GM10266 (cell line): ENCODE measurements around the gene ZNF821.

ENCODE experiments used
- DNase-seq: peaks from one replicate; pipeline ENCODE4 v3.0.0; 2012; ENCODE audit errors: extremely low spot score
- TF ChIP-seq, protein P1 (sequence below): IDR thresholded peaks from 2 replicates; pipeline ENCODE4 v1.5.1; 2012; ENCODE audit warnings: mild to moderate bottlenecking, low read depth; ENCODE audit not compliant: control insufficient read depth, insufficient read depth; ENCODE audit errors: missing control alignments

ZNF821 gene

DNA sequence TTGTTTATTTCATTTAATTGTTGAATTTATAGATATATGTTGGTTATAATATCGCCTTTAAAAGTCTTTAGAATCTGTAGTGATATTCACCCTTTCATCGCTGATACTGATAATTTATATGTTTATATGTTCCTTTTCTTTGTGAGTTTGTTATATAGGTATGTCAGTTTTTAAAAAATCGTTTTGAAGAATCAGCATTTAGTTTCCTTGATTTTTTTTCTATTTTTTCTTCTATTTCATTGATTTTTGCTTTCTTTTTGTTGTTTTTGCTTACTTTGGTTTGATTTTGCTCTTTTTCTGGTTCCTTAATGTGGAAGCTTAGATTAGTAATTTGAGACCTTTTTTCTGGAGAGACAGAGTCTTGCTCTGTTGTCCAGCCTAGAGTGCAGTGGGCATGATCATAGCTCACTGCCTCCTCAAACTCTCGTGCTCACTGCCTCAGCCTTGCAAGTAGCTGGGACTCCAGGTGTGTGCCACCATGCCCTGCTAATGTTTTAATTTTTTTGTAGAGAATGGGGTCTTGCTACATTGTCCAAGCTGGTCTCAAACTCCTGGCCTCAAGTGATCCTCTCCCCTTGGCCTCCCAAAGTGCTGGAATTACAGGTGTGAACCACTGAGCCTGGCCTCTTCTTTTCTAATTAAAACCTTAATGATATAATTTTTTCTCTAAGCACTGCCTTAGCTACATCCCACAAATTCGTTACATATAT is 18.8 kb upstream of the ZNF821 start:
- TF ChIP-seq, protein P1, sequence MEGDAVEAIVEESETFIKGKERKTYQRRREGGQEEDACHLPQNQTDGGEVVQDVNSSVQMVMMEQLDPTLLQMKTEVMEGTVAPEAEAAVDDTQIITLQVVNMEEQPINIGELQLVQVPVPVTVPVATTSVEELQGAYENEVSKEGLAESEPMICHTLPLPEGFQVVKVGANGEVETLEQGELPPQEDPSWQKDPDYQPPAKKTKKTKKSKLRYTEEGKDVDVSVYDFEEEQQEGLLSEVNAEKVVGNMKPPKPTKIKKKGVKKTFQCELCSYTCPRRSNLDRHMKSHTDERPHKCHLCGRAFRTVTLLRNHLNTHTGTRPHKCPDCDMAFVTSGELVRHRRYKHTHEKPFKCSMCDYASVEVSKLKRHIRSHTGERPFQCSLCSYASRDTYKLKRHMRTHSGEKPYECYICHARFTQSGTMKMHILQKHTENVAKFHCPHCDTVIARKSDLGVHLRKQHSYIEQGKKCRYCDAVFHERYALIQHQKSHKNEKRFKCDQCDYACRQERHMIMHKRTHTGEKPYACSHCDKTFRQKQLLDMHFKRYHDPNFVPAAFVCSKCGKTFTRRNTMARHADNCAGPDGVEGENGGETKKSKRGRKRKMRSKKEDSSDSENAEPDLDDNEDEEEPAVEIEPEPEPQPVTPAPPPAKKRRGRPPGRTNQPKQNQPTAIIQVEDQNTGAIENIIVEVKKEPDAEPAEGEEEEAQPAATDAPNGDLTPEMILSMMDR = no peak
- DNase-seq = no peak

GRCh38 chr16:71899171-71899570 is 15.2 kb upstream of the ZNF821 start:
- no peak for DNase-seq
- TF ChIP-seq, protein P1 = no peak

DNA sequence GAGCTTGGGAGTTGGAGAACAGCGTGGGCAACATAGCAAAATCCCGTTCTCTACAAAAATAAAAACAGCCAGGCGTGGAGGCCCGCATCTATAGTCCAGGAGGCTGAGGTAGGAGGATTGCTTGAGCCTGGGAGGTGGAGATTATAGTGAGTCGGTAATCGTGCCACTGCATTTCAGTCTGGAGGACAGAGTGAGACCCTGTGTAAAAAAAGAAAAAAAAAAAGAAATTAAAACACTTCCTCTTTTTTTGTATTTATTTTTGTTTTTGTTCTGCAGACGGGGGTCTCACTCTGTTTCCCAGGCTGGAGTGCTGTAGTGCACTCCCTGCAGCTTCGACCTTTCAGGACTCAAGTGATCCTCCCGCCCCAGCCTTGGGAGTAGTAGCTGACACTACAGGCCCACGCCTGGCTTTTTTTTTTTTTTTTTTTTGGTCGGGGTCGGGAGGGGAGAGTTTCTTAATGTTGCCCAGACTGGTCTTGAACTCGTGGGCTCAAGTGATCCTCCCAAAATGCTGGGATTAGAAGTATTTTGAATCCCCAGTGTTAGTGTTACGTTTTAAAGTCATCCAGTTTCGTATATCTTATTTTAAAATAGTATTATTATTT is 12.9 kb upstream of the ZNF821 start:
- TF ChIP-seq, protein P1 = no peak
- no peak for DNase-seq

- peak; percentile 56 for DNase-seq
These were observed 11.8 kb upstream of the ZNF821 start for GRCh38 chr16:71895679-71896365.

DNA sequence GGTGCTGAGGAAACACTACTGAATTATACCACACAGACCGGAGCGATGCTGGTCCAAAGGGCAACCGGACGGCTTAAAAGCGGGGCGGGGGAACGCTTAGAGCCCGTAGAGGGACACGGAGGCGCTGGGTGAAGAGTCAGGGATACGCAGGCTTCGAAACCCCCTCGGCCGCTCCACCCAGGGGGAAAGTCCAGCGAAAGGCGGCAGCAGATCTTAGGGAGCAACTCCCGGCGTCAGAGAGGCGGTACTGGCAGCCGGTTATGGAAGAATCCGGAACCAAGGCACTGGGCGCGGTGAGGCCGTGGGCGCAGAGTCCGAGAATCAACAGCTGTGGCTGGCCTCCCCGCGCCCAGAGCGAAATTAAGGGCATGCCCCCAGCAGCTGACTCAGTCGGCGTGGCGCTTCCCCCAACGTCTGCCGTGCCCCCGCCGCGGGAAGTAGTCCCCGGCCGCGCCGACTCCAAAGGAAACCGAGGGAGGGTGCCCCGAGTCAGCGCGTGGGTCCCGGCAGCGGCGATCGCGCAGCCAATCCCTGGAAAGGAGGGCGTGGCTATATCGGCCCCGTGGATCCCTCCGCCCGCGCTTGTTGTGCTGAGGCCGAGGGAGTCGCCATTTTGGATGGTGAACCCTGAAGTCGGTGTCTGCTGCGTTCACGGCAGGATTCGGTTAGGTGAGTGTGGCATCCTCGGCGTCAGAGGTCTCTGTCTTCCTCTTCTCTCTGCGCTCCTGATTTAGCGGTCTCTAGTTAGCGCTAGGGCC is 11.1 kb upstream of the ZNF821 start, which contains the start of gene IST1:
Gene IST1 (plus strand): TSS at position 611 of the 758 bp plus-strand sequence. CDS start 20,110 bp downstream, outside the sequence.
- TF ChIP-seq, protein P1 = no peak
- DNase-seq = peak; percentile 96

More at GRCh38 chr16:71895679-71896365, 11.8 kb upstream of the ZNF821 start:
- TF ChIP-seq, protein P1 = no peak

GRCh38 chr16:71894229-71894920 is 10.4 kb upstream of the ZNF821 start:
- TF ChIP-seq, protein P1 = peak; percentile 39
- DNase-seq = no peak
